ENCODE data around the gene SLC12A8.

The SLC12A8 gene

DNA sequence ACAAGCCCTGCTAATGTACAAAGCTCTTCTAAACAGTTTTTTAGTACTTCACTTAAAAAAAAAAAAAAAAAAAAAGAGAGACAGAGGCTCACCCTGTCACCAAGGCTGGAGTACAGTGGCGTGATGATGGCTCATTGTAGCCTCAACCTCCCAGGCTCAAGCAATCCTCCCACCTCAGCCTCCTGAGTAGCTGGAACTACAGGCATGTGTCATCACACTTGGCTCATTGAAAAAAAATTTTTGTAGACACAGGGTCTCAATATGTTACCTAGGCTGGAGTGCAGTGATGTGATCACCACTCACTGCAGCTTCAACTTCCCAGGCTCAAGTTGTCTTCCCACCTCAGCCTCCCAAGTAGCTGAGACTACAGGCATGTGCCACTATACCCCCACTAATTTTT lies 109.1 kb downstream of the SLC12A8 start:
- H3K23ac ChIP-seq (ENCODE audit: low read length in 2 of 2) = no peak overlapping the region
- 91% methylated on average over 1 of the region's 1 CpG for WGBS
- DNase-seq = no peak

DNA sequence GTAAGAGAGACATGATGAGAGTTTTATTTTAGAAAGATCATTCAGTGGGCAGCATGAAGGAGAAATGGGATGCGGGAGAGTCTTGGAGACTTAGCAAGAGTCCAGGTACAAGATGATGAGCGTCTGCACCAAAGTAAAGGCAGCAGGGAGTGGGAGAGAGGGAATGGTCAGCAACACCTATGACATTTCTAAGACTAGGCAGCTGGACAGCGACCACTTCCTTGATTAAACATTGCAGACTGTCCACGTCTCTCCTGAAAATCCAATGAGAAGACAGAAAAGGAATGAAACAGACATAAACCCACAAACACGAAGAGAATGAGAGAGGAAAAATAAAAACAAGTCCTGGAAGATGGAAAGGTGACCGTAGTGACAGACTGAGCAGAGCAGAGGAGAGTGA lies 110.1 kb downstream of the SLC12A8 start:
- H4K8ac ChIP-seq (ENCODE audit: low read length) = no peak overlapping the region
- no peaks in the 10 kb centered on the region for H3K27me3 ChIP-seq (ENCODE audit: control insufficient read depth in 1 of 2, insufficient read depth in 1 of 2, low read length in 2 of 2)
- H2AK5ac ChIP-seq (ENCODE audit: low read length, severe bottlenecking) = no peak overlapping the region
- no peak overlapping the region for H3K18ac ChIP-seq (ENCODE audit: low read depth in 1 of 2, low read length in 2 of 2)
- H3K4me3 ChIP-seq (ENCODE audit: insufficient read depth in 1 of 2, low read depth in 1 of 2, low read length in 2 of 2) = no peak overlapping the region
- no peaks in the 10 kb centered on the region for H3K9me3 ChIP-seq (ENCODE audit: control insufficient read depth, low read length)
- no peak for DNase-seq
- no peak overlapping the region for H3K23ac ChIP-seq (ENCODE audit: low read length in 2 of 2)
- no peak overlapping the region for H3K14ac ChIP-seq (ENCODE audit: low read length in 2 of 2)
- WGBS = 95% methylated on average over 4 of the region's 6 CpGs
- no peaks in the 10 kb centered on the region for H3K36me3 ChIP-seq (ENCODE audit: control insufficient read depth in 1 of 2, insufficient read depth in 2 of 2, low read depth in 1 of 2, low read length in 2 of 2)
- no peak overlapping the region for H2BK120ac ChIP-seq (ENCODE audit: low read depth, low read length)
- H2BK15ac ChIP-seq (ENCODE audit: low read depth, poor library complexity, severe bottlenecking) = no peak overlapping the region
- no peak overlapping the region for H3K4me2 ChIP-seq (ENCODE audit: low read length, poor library complexity, severe bottlenecking)
- H3K79me1 ChIP-seq (replicated peaks; ENCODE audit: low read length, poor library complexity, severe bottlenecking) = peaks cover 1% of the 10 kb centered on the region
- H3K9ac ChIP-seq (ENCODE audit: low read length) = no peak overlapping the region
- H3K27ac ChIP-seq (ENCODE audit: low read length, poor library complexity, severe bottlenecking) = no peak overlapping the region
- no peak overlapping the region for H4K91ac ChIP-seq (ENCODE audit: low read length)
- H3K4me1 ChIP-seq (ENCODE audit: control insufficient read depth, insufficient read depth, low read depth, low read length) = peaks cover 6% of the 10 kb centered on the region
- H2BK12ac ChIP-seq (ENCODE audit: low read length in 2 of 2) = no peak overlapping the region
- H3K4ac ChIP-seq (ENCODE audit: low read depth in 1 of 2, low read length in 2 of 2) = no peak overlapping the region
- no peak overlapping the region for H2AFZ ChIP-seq (ENCODE audit: low read depth, low read length)
- no peak overlapping the region for H2BK5ac ChIP-seq (ENCODE audit: low read depth, low read length, poor library complexity, severe bottlenecking)

More for the DNA sequence above, 109.1 kb downstream of the SLC12A8 start:
- Histone ChIP-seq H3K4me2 (ENCODE audit: low read length, poor library complexity, severe bottlenecking) (no peak overlapping the region), H4K8ac (ENCODE audit: low read length) (no peak overlapping the region), H3K9me3 (ENCODE audit: control insufficient read depth, low read length) (no peaks in the 10 kb centered on the region), H3K4me1 (ENCODE audit: control insufficient read depth, insufficient read depth, low read depth, low read length) (peaks cover 13% of the 10 kb centered on the region), H3K9ac (ENCODE audit: low read length) (no peak overlapping the region), H4K91ac (ENCODE audit: low read length) (no peak overlapping the region), H3K18ac (ENCODE audit: low read depth in 1 of 2, low read length in 2 of 2) (no peak overlapping the region), H3K4ac (ENCODE audit: low read depth in 1 of 2, low read length in 2 of 2) (no peak overlapping the region), H2BK120ac (ENCODE audit: low read depth, low read length) (no peak overlapping the region), H2BK5ac (ENCODE audit: low read depth, low read length, poor library complexity, severe bottlenecking) (no peak overlapping the region), H2AFZ (ENCODE audit: low read depth, low read length) (no peak overlapping the region), H3K4me3 (ENCODE audit: insufficient read depth in 1 of 2, low read depth in 1 of 2, low read length in 2 of 2) (no peak overlapping the region), H3K36me3 (ENCODE audit: control insufficient read depth in 1 of 2, insufficient read depth in 2 of 2, low read depth in 1 of 2, low read length in 2 of 2) (no peaks in the 10 kb centered on the region), H3K14ac (ENCODE audit: low read length in 2 of 2) (no peak overlapping the region), H2AK5ac (ENCODE audit: low read length, severe bottlenecking) (no peak overlapping the region), H2BK12ac (ENCODE audit: low read length in 2 of 2) (no peak overlapping the region), H3K79me1 (replicated peaks; ENCODE audit: low read length, poor library complexity, severe bottlenecking) (peaks cover 1% of the 10 kb centered on the region), H3K27ac (ENCODE audit: low read length, poor library complexity, severe bottlenecking) (no peak overlapping the region), H3K27me3 (ENCODE audit: control insufficient read depth in 1 of 2, insufficient read depth in 1 of 2, low read length in 2 of 2) (no peaks in the 10 kb centered on the region), H2BK15ac (ENCODE audit: low read depth, poor library complexity, severe bottlenecking) (no peak overlapping the region)

DNA sequence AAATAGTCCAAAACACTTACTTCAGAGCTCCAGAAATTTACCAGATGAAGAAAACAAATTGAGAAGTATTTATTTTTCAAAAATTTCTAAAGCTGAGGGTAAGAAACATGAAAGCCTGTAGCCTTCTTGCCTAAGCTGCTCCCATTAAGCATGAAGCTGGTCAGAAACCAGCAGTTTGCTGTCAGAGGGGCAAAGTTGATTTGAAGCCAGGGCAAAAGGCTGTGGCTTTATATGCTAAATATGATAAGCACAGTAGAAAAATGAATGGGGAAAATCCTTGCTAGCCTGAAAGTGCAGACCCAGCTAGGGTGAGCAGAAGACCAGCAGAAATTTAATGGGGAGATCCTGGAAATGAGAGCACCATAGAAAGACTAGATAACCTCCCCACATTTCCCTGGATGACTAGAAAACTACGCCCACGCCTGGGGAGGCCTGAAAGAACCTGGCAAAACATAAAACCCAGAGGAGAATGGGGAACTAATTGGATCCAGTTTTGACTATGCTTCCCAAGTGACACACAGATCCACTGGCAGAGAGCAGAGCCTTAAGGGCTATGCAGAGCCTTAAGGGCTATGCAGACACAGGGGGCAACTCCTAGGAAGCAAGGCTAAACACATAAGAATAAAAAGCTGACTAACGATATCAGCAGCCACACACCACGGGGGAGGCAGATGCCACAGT lies 113.8 kb downstream of the SLC12A8 start:
- H2BK5ac ChIP-seq (ENCODE audit: low read depth, low read length, poor library complexity, severe bottlenecking) = no peak overlapping the region
- peaks cover 1% of the 10 kb centered on the region for H3K79me1 ChIP-seq (replicated peaks; ENCODE audit: low read length, poor library complexity, severe bottlenecking)
- no peaks in the 10 kb centered on the region for H3K9me3 ChIP-seq (ENCODE audit: control insufficient read depth, low read length)
- WGBS = 88% methylated on average over 2 of the region's 4 CpGs
- no peak overlapping the region for H3K27ac ChIP-seq (ENCODE audit: low read length, poor library complexity, severe bottlenecking)
- no peak overlapping the region for H3K23ac ChIP-seq (ENCODE audit: low read length in 2 of 2)
- H2AK5ac ChIP-seq (ENCODE audit: low read length, severe bottlenecking) = no peak overlapping the region
- H3K4me2 ChIP-seq (ENCODE audit: low read length, poor library complexity, severe bottlenecking) = no peak overlapping the region
- H3K9ac ChIP-seq (ENCODE audit: low read length) = peak overlapping the region; percentile 2
- DNase-seq = no peak
- no peak overlapping the region for H3K4me3 ChIP-seq (ENCODE audit: insufficient read depth in 1 of 2, low read depth in 1 of 2, low read length in 2 of 2)
- no peaks in the 10 kb centered on the region for H3K27me3 ChIP-seq (ENCODE audit: control insufficient read depth in 1 of 2, insufficient read depth in 1 of 2, low read length in 2 of 2)
- peaks cover 0 to 2% of the 10 kb centered on the region in 2 experiments for H3K36me3 ChIP-seq (ENCODE audit: control insufficient read depth in 1 of 2, insufficient read depth in 2 of 2, low read depth in 1 of 2, low read length in 2 of 2)
- no peak overlapping the region for H3K4ac ChIP-seq (ENCODE audit: low read depth in 1 of 2, low read length in 2 of 2)
- no peak overlapping the region for H4K91ac ChIP-seq (ENCODE audit: low read length)
- H2BK12ac ChIP-seq (ENCODE audit: low read length in 2 of 2) = no peak overlapping the region
- H3K4me1 ChIP-seq (ENCODE audit: control insufficient read depth, insufficient read depth, low read depth, low read length) = no peaks in the 10 kb centered on the region
- H2AFZ ChIP-seq (ENCODE audit: low read depth, low read length) = no peak overlapping the region
- H2BK15ac ChIP-seq (ENCODE audit: low read depth, poor library complexity, severe bottlenecking) = no peak overlapping the region
- H3K18ac ChIP-seq (ENCODE audit: low read depth in 1 of 2, low read length in 2 of 2) = peak overlapping the region in 1 of 2 experiments; percentile 43
- H2BK120ac ChIP-seq (ENCODE audit: low read depth, low read length) = peak overlapping the region; percentile 61
- no peak overlapping the region for H3K14ac ChIP-seq (ENCODE audit: low read length in 2 of 2)
- peak overlapping the region; percentile 42 for H4K8ac ChIP-seq (ENCODE audit: low read length)

DNA sequence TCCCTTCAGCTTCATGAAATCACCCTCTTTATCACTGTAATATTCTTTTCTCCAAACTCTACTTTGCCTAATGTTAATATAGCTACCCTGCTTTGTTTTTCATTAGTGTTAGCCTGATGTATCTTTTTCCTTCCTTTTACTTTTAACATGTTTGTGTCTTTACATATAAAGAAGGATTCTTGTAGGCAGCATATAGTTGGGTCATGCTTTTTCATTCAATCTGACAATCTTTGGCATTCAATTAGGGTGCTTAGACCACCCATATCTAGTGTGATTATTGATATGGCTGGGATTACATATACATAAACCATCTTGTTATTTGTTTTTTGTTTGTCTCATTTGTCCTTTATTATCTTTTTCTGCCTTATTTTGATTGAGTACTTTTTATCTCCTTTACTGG lies 121.9 kb downstream of the SLC12A8 start:
- H3K14ac ChIP-seq (ENCODE audit: low read length in 2 of 2) = no peak overlapping the region
- no peak overlapping the region for H3K4me3 ChIP-seq (ENCODE audit: insufficient read depth in 1 of 2, low read depth in 1 of 2, low read length in 2 of 2)
- H2BK120ac ChIP-seq (ENCODE audit: low read depth, low read length) = no peak overlapping the region

More for the DNA sequence above, 121.9 kb downstream of the SLC12A8 start:
- H4K8ac ChIP-seq (ENCODE audit: low read length) = no peak overlapping the region
- no peak overlapping the region for H2BK12ac ChIP-seq (ENCODE audit: low read length in 2 of 2)
- no peak overlapping the region for H3K23ac ChIP-seq (ENCODE audit: low read length in 2 of 2)
- peaks cover 18% of the 10 kb centered on the region for H3K9me3 ChIP-seq (ENCODE audit: control insufficient read depth, low read length)
- DNase-seq = no peak
- peaks cover 8 to 10% of the 10 kb centered on the region in 2 experiments for H3K36me3 ChIP-seq (ENCODE audit: control insufficient read depth in 1 of 2, insufficient read depth in 2 of 2, low read depth in 1 of 2, low read length in 2 of 2)
- H2AFZ ChIP-seq (ENCODE audit: low read depth, low read length) = no peak overlapping the region
- H2BK5ac ChIP-seq (ENCODE audit: low read depth, low read length, poor library complexity, severe bottlenecking) = no peak overlapping the region
- H3K79me1 ChIP-seq (replicated peaks; ENCODE audit: low read length, poor library complexity, severe bottlenecking) = no peaks in the 10 kb centered on the region
- H3K27ac ChIP-seq (ENCODE audit: low read length, poor library complexity, severe bottlenecking) = no peak overlapping the region
- H3K4me2 ChIP-seq (ENCODE audit: low read length, poor library complexity, severe bottlenecking) = no peak overlapping the region
- no peaks in the 10 kb centered on the region for H3K4me1 ChIP-seq (ENCODE audit: control insufficient read depth, insufficient read depth, low read depth, low read length)
- H2AK5ac ChIP-seq (ENCODE audit: low read length, severe bottlenecking) = no peak overlapping the region
- no peak overlapping the region for H3K4ac ChIP-seq (ENCODE audit: low read depth in 1 of 2, low read length in 2 of 2)
- no peak overlapping the region for H3K18ac ChIP-seq (ENCODE audit: low read depth in 1 of 2, low read length in 2 of 2)
- H3K27me3 ChIP-seq (ENCODE audit: control insufficient read depth in 1 of 2, insufficient read depth in 1 of 2, low read length in 2 of 2) = no peaks in the 10 kb centered on the region
- no peak overlapping the region for H2BK15ac ChIP-seq (ENCODE audit: low read depth, poor library complexity, severe bottlenecking)
- no peak overlapping the region for H3K9ac ChIP-seq (ENCODE audit: low read length)
- no peak overlapping the region for H4K91ac ChIP-seq (ENCODE audit: low read length)

Measured in mesenchymal stem cell (in vitro differentiated cells and primary cell).